ENCODE results near the gene CSNK2B. TPM values are rescaled to one million over a fixed set of nuclear protein-coding genes. Genes with fewer than 3 reads are reported as not detected.

The CSNK2B gene
- total and polyA plus RNA-seq, 9 of the 15 experiments (the other 6 are each of a cell fraction or from before 2014, with no cell fraction given): 120 to 1,126 (median 529) TPM

DNA sequence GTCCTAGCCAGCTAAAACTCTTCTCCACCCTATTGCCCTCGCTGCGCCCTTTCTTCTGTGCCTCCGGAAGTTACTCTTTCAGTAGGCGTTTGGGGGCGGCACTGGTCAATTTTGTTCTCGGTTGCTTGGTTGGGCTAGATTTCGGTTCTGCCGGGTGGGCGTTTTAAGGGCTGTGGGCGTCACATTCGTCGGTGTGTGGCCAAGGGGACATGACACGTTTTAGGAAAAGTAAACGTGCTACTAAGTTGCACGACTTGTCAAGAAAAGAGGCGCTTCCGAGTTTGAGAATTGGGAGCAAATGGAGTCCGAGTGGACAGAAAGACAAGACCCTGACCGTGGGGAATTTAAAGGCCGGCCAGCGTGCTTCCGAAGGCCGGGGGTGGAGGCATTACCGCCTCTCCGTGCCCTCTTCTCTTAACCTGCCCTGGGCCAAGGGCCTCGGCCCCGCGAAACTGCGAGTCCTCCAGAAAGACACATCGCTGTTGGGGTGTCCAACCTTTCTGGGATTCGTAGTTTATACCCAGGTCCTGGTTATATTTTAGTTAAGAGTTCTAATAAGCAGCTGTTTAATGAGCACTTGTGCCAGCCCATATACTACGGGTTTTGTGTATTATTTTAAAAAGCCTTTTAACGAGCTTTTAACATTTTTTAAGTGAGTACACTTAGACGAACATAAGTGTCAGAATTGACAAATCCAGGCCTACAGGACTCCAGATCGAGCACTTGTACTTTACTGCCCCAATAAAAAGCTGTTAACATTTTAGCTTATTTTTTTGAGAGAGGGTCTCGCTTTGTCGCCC lies 12.8 kb upstream of the CSNK2B start (continued):
- TF ChIP-seq, protein P1, sequence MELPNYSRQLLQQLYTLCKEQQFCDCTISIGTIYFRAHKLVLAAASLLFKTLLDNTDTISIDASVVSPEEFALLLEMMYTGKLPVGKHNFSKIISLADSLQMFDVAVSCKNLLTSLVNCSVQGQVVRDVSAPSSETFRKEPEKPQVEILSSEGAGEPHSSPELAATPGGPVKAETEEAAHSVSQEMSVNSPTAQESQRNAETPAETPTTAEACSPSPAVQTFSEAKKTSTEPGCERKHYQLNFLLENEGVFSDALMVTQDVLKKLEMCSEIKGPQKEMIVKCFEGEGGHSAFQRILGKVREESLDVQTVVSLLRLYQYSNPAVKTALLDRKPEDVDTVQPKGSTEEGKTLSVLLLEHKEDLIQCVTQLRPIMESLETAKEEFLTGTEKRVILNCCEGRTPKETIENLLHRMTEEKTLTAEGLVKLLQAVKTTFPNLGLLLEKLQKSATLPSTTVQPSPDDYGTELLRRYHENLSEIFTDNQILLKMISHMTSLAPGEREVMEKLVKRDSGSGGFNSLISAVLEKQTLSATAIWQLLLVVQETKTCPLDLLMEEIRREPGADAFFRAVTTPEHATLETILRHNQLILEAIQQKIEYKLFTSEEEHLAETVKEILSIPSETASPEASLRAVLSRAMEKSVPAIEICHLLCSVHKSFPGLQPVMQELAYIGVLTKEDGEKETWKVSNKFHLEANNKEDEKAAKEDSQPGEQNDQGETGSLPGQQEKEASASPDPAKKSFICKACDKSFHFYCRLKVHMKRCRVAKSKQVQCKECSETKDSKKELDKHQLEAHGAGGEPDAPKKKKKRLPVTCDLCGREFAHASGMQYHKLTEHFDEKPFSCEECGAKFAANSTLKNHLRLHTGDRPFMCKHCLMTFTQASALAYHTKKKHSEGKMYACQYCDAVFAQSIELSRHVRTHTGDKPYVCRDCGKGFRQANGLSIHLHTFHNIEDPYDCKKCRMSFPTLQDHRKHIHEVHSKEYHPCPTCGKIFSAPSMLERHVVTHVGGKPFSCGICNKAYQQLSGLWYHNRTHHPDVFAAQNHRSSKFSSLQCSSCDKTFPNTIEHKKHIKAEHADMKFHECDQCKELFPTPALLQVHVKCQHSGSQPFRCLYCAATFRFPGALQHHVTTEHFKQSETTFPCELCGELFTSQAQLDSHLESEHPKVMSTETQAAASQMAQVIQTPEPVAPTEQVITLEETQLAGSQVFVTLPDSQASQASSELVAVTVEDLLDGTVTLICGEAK (IDR thresholded peaks at IDR 0.05): no peak
- TF ChIP-seq, protein P1 (CRISPR knock-in tag; IDR thresholded peaks at IDR 0.05): no peak
- TF ChIP-seq EZH2 (IDR thresholded peaks at IDR 0.05; ENCODE audit: borderline replicate concordance, low read depth, low read length) (no peak), NCOA6 (IDR thresholded peaks at IDR 0.05) (no peak), PRPF4 (IDR thresholded peaks at IDR 0.05; ENCODE audit: insufficient read depth, low read depth, low read length, poor library complexity, severe bottlenecking) (peak; percentile 8), GATA2 (CRISPR knock-in tag; IDR thresholded peaks at IDR 0.05) (no peak; the same call in 1 of the 2 replicates), TRIM28 (IDR thresholded peaks at IDR 0.05) (peak; percentile 77; the same call in 1 of the 2 replicates), ZNF197 (CRISPR knock-in tag; IDR thresholded peaks at IDR 0.05; ENCODE audit: low read depth) (peak; percentile 64), ZNF408 (CRISPR knock-in tag; IDR thresholded peaks at IDR 0.05; ENCODE audit: low read depth) (no peak), CCAR2 (IDR thresholded peaks at IDR 0.05; ENCODE audit: low read depth, low read length) (0 out of 2 replicates have a peak, but pooled peaks have one; percentile 64), XRCC3 (IDR thresholded peaks at IDR 0.05) (no peak)
- TF ChIP-seq, protein P2, sequence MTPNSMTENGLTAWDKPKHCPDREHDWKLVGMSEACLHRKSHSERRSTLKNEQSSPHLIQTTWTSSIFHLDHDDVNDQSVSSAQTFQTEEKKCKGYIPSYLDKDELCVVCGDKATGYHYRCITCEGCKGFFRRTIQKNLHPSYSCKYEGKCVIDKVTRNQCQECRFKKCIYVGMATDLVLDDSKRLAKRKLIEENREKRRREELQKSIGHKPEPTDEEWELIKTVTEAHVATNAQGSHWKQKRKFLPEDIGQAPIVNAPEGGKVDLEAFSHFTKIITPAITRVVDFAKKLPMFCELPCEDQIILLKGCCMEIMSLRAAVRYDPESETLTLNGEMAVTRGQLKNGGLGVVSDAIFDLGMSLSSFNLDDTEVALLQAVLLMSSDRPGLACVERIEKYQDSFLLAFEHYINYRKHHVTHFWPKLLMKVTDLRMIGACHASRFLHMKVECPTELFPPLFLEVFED (CRISPR knock-in tag; conservative IDR thresholded peaks at IDR 0.05): peak; percentile 67; the same call in 1 of the 2 replicates
- TF ChIP-seq, protein P3, sequence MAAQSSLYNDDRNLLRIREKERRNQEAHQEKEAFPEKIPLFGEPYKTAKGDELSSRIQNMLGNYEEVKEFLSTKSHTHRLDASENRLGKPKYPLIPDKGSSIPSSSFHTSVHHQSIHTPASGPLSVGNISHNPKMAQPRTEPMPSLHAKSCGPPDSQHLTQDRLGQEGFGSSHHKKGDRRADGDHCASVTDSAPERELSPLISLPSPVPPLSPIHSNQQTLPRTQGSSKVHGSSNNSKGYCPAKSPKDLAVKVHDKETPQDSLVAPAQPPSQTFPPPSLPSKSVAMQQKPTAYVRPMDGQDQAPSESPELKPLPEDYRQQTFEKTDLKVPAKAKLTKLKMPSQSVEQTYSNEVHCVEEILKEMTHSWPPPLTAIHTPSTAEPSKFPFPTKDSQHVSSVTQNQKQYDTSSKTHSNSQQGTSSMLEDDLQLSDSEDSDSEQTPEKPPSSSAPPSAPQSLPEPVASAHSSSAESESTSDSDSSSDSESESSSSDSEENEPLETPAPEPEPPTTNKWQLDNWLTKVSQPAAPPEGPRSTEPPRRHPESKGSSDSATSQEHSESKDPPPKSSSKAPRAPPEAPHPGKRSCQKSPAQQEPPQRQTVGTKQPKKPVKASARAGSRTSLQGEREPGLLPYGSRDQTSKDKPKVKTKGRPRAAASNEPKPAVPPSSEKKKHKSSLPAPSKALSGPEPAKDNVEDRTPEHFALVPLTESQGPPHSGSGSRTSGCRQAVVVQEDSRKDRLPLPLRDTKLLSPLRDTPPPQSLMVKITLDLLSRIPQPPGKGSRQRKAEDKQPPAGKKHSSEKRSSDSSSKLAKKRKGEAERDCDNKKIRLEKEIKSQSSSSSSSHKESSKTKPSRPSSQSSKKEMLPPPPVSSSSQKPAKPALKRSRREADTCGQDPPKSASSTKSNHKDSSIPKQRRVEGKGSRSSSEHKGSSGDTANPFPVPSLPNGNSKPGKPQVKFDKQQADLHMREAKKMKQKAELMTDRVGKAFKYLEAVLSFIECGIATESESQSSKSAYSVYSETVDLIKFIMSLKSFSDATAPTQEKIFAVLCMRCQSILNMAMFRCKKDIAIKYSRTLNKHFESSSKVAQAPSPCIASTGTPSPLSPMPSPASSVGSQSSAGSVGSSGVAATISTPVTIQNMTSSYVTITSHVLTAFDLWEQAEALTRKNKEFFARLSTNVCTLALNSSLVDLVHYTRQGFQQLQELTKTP (IDR thresholded peaks at IDR 0.05; ENCODE audit: low read depth in 1 of 2, partially characterized antibody in 2 of 2): peak; percentile 81 to 87
